GM15510 (cell line): Measurements from ENCODE around the gene ZNF717.

Experiments
- POLR2A ChIP-seq: IDR thresholded peaks from 3 replicates; pipeline ENCODE4 v1.6.1; 2011; ENCODE audit warnings: borderline replicate concordance; ENCODE audit not compliant: insufficient read length; ENCODE audit errors: extremely low read depth

Gene ZNF717

DNA sequence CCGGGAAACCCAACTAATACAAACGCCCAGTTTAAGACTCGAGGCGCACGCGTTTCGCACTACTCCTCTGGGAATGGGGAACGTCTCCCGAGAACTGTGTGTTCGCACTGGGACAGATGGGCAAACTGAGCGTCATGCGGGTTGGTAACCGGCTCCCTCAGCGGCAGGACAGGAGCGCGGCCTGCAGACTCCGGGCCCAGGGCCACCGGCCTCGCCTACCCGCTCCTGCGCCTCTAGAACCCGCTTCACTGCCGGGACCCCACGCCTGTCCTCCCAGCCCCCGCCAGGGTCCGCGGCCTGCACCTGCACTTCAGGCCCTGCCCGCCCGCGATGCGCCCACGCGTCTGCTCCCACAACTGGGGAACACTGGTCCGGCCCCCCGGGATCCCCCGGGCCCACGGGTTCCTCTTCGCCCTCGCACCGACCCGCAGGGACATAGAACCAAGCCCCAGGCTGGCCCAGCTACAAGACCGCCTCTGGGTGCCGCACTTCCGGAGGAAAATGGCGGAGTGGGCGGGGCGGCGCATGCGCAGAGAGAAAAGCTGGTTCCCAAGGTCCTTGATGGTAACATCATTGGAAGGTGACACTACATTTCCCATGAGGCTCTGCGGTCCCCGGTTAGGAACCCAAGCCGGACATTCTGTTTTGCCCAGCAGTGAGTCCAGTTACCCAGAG lies at the start of gene ZNF717:
Gene ZNF717 (minus strand): TSS at position 469 of the 675 bp plus-strand sequence. CDS start 2,187 bp downstream, outside the sequence.
- TF ChIP-seq POLR2A = peak; percentile 44

DNA sequence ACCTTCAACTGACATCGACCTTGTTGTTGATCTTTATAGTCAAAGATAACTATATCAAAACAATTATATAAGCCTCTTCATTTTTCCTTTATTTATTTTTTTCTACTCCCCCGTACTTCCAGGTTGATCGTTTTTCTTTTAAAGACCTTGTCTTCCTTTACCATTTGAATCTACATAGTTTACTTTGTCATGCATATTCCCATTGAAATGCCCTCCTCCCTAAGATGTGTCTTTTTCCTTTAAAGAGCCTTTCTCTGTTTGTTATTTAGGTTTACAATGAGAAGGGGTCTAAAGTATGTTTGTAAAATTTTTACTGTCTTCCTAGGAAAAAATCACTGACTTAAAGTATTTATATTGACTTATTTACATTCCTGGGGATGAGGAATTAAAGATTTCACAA lies 29.4 kb upstream of the ZNF717 start:
- TF ChIP-seq POLR2A = no peak

DNA sequence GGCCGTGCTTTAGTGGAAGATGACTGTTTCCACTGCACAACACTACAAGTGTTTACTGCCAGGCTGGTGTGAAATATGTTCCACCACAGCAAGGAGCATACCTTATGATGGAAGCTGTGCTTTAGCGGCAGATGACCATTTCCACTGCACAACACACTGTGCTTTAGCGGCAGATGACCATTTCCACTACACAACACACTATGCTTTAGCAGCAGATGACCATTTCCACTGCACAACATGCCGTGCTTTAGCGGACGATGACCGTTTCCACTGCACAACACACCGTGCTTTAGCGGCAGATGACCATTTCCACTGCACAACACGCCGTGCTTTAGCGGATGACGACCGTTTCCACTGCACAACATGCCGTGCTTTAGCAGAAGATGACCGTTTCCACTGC lies 2.8 kb downstream of the ZNF717 start:
- TF ChIP-seq POLR2A = no peak

DNA sequence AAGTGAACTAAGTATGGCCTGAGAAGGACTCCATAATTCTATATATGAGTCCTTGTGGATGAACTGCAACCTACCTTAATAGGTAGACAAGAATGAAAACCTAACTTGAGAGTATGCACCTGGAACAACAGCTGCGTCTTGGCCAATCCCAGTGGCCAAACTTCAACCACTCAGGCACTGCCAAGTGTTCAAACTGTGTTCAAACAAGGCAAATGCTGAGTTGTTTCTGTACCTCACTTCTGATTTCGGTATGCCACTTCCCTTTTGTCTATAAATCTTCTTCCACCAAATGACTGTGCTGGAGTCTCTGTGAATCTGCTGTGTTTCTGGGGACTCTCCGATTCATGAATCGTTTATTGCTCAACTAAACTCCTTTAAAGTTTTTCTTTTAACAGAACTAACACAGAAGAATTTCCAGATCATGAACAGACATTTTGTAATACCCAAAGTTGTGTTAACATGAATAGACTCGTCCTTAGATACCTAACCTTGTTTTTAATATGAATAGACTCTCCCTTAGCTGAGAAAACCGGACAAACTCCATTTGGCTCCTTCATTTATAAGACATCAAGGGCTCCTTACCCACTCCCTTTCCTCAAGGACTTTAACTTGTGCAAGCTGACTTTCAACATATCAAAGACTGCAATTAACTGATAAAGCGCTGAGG lies 4.1 kb downstream of the ZNF717 start:
- no peak for TF ChIP-seq POLR2A

DNA sequence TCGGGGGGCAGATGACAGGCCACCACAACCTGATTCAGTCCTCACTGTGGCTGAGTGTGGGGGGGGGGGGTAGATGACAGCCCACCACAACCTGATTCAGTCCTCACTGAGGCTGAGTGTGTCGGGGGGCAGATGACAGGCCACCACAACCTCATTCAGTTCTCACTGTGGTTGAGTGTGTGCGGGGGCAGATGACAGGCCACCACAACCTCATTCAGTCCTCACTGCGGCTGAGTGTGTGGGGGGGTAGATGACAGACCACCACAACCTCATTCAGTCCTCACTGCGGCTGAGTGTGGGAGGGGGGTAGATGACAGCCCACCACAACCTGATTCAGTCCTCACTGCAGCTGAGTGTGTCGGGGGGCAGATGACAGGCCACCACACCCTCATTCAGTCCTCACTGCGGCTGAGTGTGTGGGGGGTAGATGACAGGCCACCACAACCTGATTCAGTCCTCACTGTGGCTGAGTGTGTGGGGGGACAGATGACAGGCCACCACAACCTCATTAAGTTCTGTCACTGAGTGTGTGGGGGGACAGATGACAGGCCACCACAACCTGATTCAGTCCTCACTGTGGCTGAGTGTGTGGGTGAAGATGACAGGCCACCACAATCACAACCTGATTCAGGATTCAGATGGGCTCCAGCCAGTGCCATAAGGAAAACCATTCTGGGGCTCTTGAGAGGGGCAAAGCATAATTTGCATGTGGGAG lies 16.9 kb downstream of the ZNF717 start:
- no peak for TF ChIP-seq POLR2A

DNA sequence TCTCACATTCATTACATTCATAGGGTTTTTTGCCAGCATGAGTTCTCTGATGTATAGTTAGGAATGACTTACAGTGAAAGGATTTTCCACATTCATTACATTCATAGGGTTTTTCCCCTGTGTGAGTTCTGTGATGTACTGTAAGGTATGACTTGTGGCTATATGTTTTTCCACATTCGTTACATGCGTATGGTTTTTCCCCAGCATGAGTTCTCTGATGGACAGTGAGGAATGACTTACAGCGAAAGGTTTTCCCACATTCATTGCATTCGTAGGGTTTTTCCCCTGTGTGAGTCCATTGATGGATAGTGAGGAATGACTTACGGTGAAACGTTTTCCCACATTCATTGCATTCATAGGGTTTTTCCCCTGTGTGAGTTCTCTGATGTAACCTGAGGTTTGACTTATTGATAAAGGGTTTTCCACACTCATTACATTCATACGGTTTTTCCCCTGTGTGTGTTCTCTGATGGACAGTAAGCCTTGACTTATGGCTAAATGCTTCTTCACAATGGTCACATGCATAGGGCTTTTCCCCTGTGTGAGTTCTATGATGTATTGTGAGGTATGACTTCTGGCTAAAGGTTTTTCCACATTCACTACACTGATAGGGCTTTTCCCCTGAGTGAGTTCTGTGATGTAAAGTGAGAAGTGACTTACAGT lies 47.4 kb downstream of the ZNF717 start:
- TF ChIP-seq POLR2A = no peak

DNA sequence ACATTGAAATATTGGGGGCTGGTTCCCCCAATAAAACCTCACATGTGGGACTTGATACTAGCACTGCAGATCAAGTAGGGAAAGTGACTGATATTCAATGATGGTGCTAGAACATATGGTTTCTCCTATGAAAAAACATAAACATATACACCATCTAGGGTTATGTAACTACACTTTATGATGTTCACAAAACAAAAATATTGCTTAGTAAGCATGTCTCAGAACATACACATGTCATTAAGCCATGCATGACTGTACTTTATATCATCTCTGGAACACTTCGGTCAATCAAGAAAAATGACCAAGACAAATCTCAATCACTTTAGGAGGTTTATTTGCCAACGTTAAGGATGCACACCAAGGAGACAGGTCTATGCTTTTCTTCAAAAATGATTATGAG lies 57.4 kb downstream of the ZNF717 start:
- no peak for TF ChIP-seq POLR2A

DNA sequence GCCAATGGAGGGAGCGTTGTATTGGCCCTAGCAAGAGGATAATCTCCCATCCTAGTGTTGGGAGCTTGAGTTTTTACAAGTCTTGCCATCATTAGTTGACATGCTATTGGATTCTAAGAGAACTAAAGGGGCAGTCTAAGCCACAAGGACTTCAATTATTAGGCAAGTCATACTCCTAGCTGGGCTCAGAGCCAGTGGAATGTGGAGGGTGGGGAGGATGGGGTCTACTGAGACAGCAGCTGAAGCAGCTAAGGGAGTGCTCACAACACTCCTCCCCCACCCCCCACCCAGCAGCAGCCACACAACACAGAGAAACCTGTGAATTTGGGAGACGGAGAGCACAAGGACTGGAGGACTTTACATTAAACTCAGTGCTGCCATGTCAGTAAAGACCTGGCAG lies 93.3 kb downstream of the ZNF717 start:
- TF ChIP-seq POLR2A = no peak

DNA sequence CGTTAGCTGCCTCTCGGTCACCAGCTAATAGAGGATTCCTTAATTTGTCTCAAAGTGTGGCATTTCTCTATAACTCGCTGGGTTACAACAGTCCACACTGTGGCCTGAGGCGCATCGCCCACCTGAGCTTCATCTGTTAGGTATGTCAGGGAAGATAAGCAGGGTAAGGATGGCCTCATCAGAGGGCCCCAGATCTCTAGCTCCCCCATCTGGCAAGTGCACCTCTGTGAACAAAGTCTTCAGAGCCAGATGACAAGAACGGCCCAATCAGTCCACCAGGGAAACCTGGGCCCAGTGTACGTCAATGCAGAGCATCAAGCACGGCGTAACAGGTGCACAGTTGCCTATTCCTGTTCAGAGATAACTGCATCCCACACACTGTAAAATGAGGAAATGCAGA lies 98.0 kb downstream of the ZNF717 start:
- no peak for TF ChIP-seq POLR2A
